CD4-positive, alpha-beta T cell (primary cell): ENCODE measurements around the gene EID2B. TPM values are rescaled to one million over a fixed set of nuclear protein-coding genes. Genes with fewer than 3 reads are reported as not detected.
A peak's percentile ranks its signal among the peaks of the same experiment; 100 is the strongest.

Experiments
- ATAC-seq: fragments of 200-7000 bp; cut with Tn5 transposase; one replicate; pipeline ENCODE4 v1.10.0; 2022; ENCODE audit warnings: mild to moderate bottlenecking; ENCODE audit not compliant: poor library complexity
- CTCF ChIA-PET: fragments of 350-600 bp; sonication (Branson Sonifier 250); formaldehyde crosslinking; loops from one replicate; lab custom pipeline; 2021; ENCODE audit warnings: antibody characterized with exemption, inconsistent platforms; lab: Charles Lee
- POLR2A ChIA-PET: fragments of 350-600 bp; sonication (Branson Sonifier 250); formaldehyde crosslinking; loops from one replicate; lab custom pipeline; 2021; ENCODE audit warnings: antibody characterized with exemption, inconsistent platforms; lab: Charles Lee
- DNase-seq, 14 experiments: peaks; one replicate each; pipeline ENCODE4 v3.0.0-alpha.2; 2013 to 2020; ENCODE audit warnings: mixed read lengths in 2 of 14
- H3K27ac ChIP-seq, 2 donors: one replicate each; pipeline versions ENCODE4 v1.5.1 to v1.7.0; 2013; ENCODE audit warnings: low read length in 2 of 2, low read depth in 1 of 2, mild to moderate bottlenecking in 1 of 2
- H3K27me3 ChIP-seq, 2 experiments: 1 replicate in 1 of 2; 2 replicates in 1 of 2; pipeline versions ENCODE4 v1.6.1 to v1.7.0; 2013; ENCODE audit warnings: low read length in 2 of 2, control low read depth in 1 of 2, mild to moderate bottlenecking in 1 of 2, moderate library complexity in 1 of 2; ENCODE audit not compliant: insufficient read depth in 2 of 2, control insufficient read depth in 1 of 2
- H3K36me3 ChIP-seq: one replicate; pipeline ENCODE4 v1.6.1; 2013; ENCODE audit warnings: low read length, control low read depth; ENCODE audit not compliant: insufficient read depth
- H3K4me1 ChIP-seq: one replicate; pipeline ENCODE4 v1.6.1; 2013; ENCODE audit warnings: low read length, control low read depth; ENCODE audit not compliant: insufficient read depth
- H3K4me3 ChIP-seq: one replicate; pipeline ENCODE4 v1.5.1; 2013; ENCODE audit warnings: mild to moderate bottlenecking, low read length, moderate library complexity
- H3K9me3 ChIP-seq, 2 experiments: 1 replicate in 1 of 2; 2 replicates in 1 of 2; pipeline versions ENCODE4 v1.6.1 to v1.7.0; 2013; ENCODE audit warnings: low read length in 2 of 2, mild to moderate bottlenecking in 2 of 2, control low read depth in 1 of 2, moderate library complexity in 1 of 2; ENCODE audit not compliant: control insufficient read depth in 1 of 2, insufficient read depth in 1 of 2
- H3K27ac Mint-ChIP-seq: one replicate; pipeline ENCODE4 v1.8.0; 2020; ENCODE audit warnings: mixed read lengths
- H3K27me3 Mint-ChIP-seq: one replicate; pipeline ENCODE4 v1.8.0; 2021; ENCODE audit warnings: mixed read lengths
- H3K36me3 Mint-ChIP-seq: one replicate; pipeline ENCODE4 v1.8.0; 2021; ENCODE audit warnings: low read depth, mixed read lengths
- H3K4me1 Mint-ChIP-seq: one replicate; pipeline ENCODE4 v1.8.0; 2021; ENCODE audit warnings: low read depth, mixed read lengths
- H3K4me3 Mint-ChIP-seq: one replicate; pipeline ENCODE4 v1.8.0; 2020; ENCODE audit warnings: mild to moderate bottlenecking, mixed read lengths
- H3K9me3 Mint-ChIP-seq: one replicate; pipeline ENCODE4 v1.8.0; 2020; ENCODE audit warnings: mixed read lengths
- CTCF ChIP-seq: fragments of 200-600 bp; IDR thresholded peaks from one replicate; pipeline ENCODE4 v1.8.0; 2022; ENCODE audit warnings: antibody characterized with exemption, mild to moderate bottlenecking
- intact Hi-C, 2 experiments: fragments of 100-400 bp; cut with DNase I in 1 of 2; cut with micrococcal nuclease in 1 of 2; formaldehyde crosslinking; loops; one replicate each; pipeline versions ENCODE4 v1.15.1 to v1.9.0; 2023 to 2025; cut with DNase I, micrococcal nuclease
- total RNA-seq, 174 experiments: library from RNA in 2 of 174; stranded (reverse) in 2 of 174; gene quantifications; one replicate each; pipeline ENCODE4 v1.2.3 and lab custom pipeline; 2021 to 2026

Gene EID2B
- total RNA-seq, 2 experiments from 2014 or later: 5.0 to 5.1 TPM

GRCh38 chr19:39557811-39558623 lies 25.4 kb upstream of the EID2B start:
- POLR2A ChIA-PET: interaction anchor here (0.7 to 1.2 kb wide), 2 partner anchors 116 to 122 kb away, joined by 3 read pairs; partner anchors contain the start of gene RPS16

GRCh38 chr19:39555883-39556282 lies 23.2 kb upstream of the EID2B start:
- ChIA-PET CTCF (no interaction called here), POLR2A (no interaction called here)
- TF ChIP-seq CTCF: no peak
- Histone ChIP-seq H3K9me3 (no peaks in the 10 kb centered on the region), H3K27ac (no peak overlapping the region), H3K27me3 (no peaks in the 10 kb centered on the region), H3K36me3 (no peaks in the 10 kb centered on the region), H3K4me1 (peaks cover 14% of the 10 kb centered on the region), H3K4me3 (no peak overlapping the region)
- intact Hi-C loops: loop anchor here in 1 of 2 experiments (10.0 kb wide), 1 partner anchor 289 kb away; the partner anchor contains the start of gene FBL
- DNase-seq (no peak), ATAC-seq (no peak)
- Mint-ChIP-seq H3K36me3 (no peaks in the 10 kb centered on the region), H3K9me3 (no peaks in the 10 kb centered on the region), H3K27me3 (no peaks in the 10 kb centered on the region), H3K27ac (no peak overlapping the region), H3K4me3 (no peak overlapping the region), H3K4me1 (peaks cover 14% of the 10 kb centered on the region)

More at GRCh38 chr19:39557811-39558623, 25.4 kb upstream of the EID2B start:
- H3K27me3 ChIP-seq: no peaks in the 10 kb centered on the region
- Mint-ChIP-seq H3K36me3 (no peaks in the 10 kb centered on the region), H3K27ac (peak overlapping the region; percentile 80), H3K9me3 (no peaks in the 10 kb centered on the region), H3K27me3 (no peaks in the 10 kb centered on the region), H3K4me1 (peaks cover 14% of the 10 kb centered on the region), H3K4me3 (peak overlapping the region; percentile 72)
- no peaks in the 10 kb centered on the region for H3K9me3 ChIP-seq
- H3K27ac ChIP-seq: peak overlapping the region; percentile 26 to 43
- CTCF ChIA-PET: no interaction called here
- peaks cover 14% of the 10 kb centered on the region for H3K4me1 ChIP-seq
- intact Hi-C loops: loop anchor here in 1 of 2 experiments (10.0 kb wide), 1 partner anchor 287 kb away; the partner anchor contains the start of gene FBL
- no peak for TF ChIP-seq CTCF
- DNase-seq: peak in 5 of 14 experiments; percentile 13 to 67 (median 54)
- H3K36me3 ChIP-seq: no peaks in the 10 kb centered on the region
- peak; percentile 83 for ATAC-seq
- peak overlapping the region; percentile 36 for H3K4me3 ChIP-seq

GRCh38 chr19:39554701-39555311 lies 22.2 kb upstream of the EID2B start:
- ChIA-PET POLR2A (no interaction called here), CTCF (no interaction called here)
- H3K36me3 Mint-ChIP-seq: no peaks in the 10 kb centered on the region
- Histone ChIP-seq H3K36me3 (no peaks in the 10 kb centered on the region), H3K27me3 (no peaks in the 10 kb centered on the region), H3K4me3 (no peak overlapping the region), H3K9me3 (no peaks in the 10 kb centered on the region), H3K27ac (no peak overlapping the region), H3K4me1 (peaks cover 14% of the 10 kb centered on the region)
- no peak for DNase-seq
- no peaks in the 10 kb centered on the region for H3K9me3 Mint-ChIP-seq
- H3K27me3 Mint-ChIP-seq: no peaks in the 10 kb centered on the region
- no peak for TF ChIP-seq CTCF
- ATAC-seq: no peak
- H3K4me3 Mint-ChIP-seq: no peak overlapping the region
- H3K27ac Mint-ChIP-seq: no peak overlapping the region
- intact Hi-C loops: loop anchor here in 1 of 2 experiments (10.0 kb wide), 1 partner anchor 290 kb away; the partner anchor contains the start of gene FBL
- peaks cover 14% of the 10 kb centered on the region for H3K4me1 Mint-ChIP-seq
